PC-9 (cell line): Measurements from ENCODE around the gene CES5A. TPM values are rescaled to one million over a fixed set of nuclear protein-coding genes. Genes with fewer than 3 reads are reported as not detected.

ENCODE experiments used
- BruUV-seq: library from RNA; stranded (reverse); fragments of 400-500 nt; replicated peaks from 2 replicates; lab custom pipeline; 2021; lab: Mats Ljungman, UMichigan
- CTCF ChIA-PET: fragments of 300-600 bp; sonication (Branson Sonifier 250); formaldehyde crosslinking; loops from one replicate; lab custom pipeline; 2022; ENCODE audit warnings: antibody characterized with exemption; lab: Charles Lee
- POLR2A ChIA-PET: fragments of 300-600 bp; sonication (Branson Sonifier 250); formaldehyde crosslinking; loops from one replicate; lab custom pipeline; 2022; ENCODE audit warnings: antibody characterized with exemption; ENCODE audit not compliant: unreplicated experiment; lab: Charles Lee
- DNase-seq, 2 experiments: peaks; one replicate each; pipeline versions ENCODE4 v3.0.0 to v3.0.0-alpha.2; 2015 to 2022; ENCODE audit warnings: mixed read lengths in 1 of 2
- H2AFZ ChIP-seq: fragments of 200-600 bp; sonication (generic); 2 replicates; pipeline ENCODE4 v1.8.1; 2017; ENCODE audit warnings: antibody characterized with exemption
- H3F3A ChIP-seq: fragments of 200-600 bp; sonication (generic); 2 replicates; pipeline ENCODE4 v1.8.1; 2017; ENCODE audit warnings: antibody characterized with exemption, mild to moderate bottlenecking, low read depth; ENCODE audit not compliant: insufficient read depth
- H3K27ac ChIP-seq: fragments of 200-600 bp; sonication (generic); 2 replicates; pipeline ENCODE4 v1.6.1; 2016; ENCODE audit warnings: mixed run types
- H3K27me3 ChIP-seq: fragments of 200-600 bp; sonication (generic); 2 replicates; pipeline ENCODE4 v1.6.1; 2016; ENCODE audit warnings: low read depth, mixed run types; ENCODE audit not compliant: insufficient read depth
- H3K36me3 ChIP-seq: fragments of 200-600 bp; sonication (generic); 2 replicates; pipeline ENCODE4 v1.6.1; 2016; ENCODE audit warnings: low read depth, mixed run types
- H3K4me1 ChIP-seq: fragments of 200-600 bp; sonication (generic); replicated peaks from 2 replicates; pipeline ENCODE4 v1.6.1; 2016; ENCODE audit warnings: mixed run types; ENCODE audit not compliant: insufficient read depth
- H3K4me2 ChIP-seq: fragments of 200-600 bp; sonication (generic); 2 replicates; pipeline ENCODE4 v1.6.1; 2017; ENCODE audit warnings: mixed run types
- H3K4me3 ChIP-seq: fragments of 200-600 bp; sonication (generic); 2 replicates; pipeline ENCODE4 v1.6.1; 2016; ENCODE audit warnings: mixed run types
- H3K79me2 ChIP-seq: fragments of 200-600 bp; sonication (generic); 2 replicates; pipeline ENCODE4 v1.6.1; 2017; ENCODE audit warnings: low read depth, mixed run types
- H3K9me2 ChIP-seq: fragments of 200-600 bp; sonication (generic); 2 replicates; pipeline ENCODE4 v1.8.1; 2017; ENCODE audit warnings: mild to moderate bottlenecking; ENCODE audit not compliant: insufficient read depth
- H3K9me3 ChIP-seq: fragments of 200-600 bp; sonication (generic); 2 replicates; pipeline ENCODE4 v1.8.1; 2016; ENCODE audit warnings: low read depth; ENCODE audit not compliant: insufficient read depth
- H4K20me1 ChIP-seq: fragments of 200-600 bp; sonication (generic); 2 replicates; pipeline ENCODE4 v1.8.1; 2017; ENCODE audit not compliant: insufficient read depth
- EZH2 ChIP-seq: fragments of 200-600 bp; sonication (generic); IDR thresholded peaks from 2 replicates; pipeline ENCODE4 v1.8.0; 2017; ENCODE audit warnings: antibody characterized with exemption, low read depth
- intact Hi-C: fragments of 100-400 bp; cut with micrococcal nuclease; formaldehyde crosslinking; loops from one replicate; pipeline ENCODE4 v1.10.0; 2022; ENCODE audit not compliant: unreplicated experiment
- total RNA-seq: library from RNA; stranded (reverse); gene quantifications from 2 replicates; pipeline ENCODE4 v1.2.3, GENCODE V29; 2021
- TF ChIP-seq, protein P1 (sequence below): fragments of 200-600 bp; sonication (generic); conservative IDR thresholded peaks from 2 replicates; pipeline ENCODE4 v1.6.1; 2017; ENCODE audit warnings: mixed run types, antibody characterized with exemption, mild to moderate bottlenecking, moderate library complexity

CES5A gene
- total RNA-seq, 1 experiment from 2014 or later = not detected

DNA sequence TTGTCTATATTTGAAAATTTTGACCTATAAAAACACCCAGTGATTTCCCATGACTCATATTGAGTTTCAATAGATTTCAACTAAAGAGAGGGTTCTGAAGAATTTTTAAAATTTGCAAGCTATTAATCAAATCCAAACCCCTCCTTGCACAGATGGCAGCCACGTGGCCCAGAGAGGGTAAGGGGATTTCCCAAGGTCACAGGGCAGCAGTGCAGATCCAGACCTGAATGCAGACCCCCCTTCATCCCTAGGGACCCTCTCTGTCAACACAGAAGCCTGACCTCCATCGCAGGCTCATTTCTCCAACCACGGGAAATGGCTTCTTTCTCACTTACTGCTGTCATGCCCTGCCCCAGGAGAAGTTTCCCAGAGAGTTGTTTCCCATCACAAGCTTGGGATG lies 24.7 kb upstream of the CES5A start:
- H3K27me3 ChIP-seq = peaks cover 18% of the 10 kb centered on the region
- H4K20me1 ChIP-seq = no peaks in the 10 kb centered on the region
- H3K27ac ChIP-seq = no peak overlapping the region
- BruUV-seq = no TSS peak
- H3K79me2 ChIP-seq = no peaks in the 10 kb centered on the region
- H3K9me3 ChIP-seq = no peaks in the 10 kb centered on the region
- no peak for DNase-seq
- TF ChIP-seq, protein P1, sequence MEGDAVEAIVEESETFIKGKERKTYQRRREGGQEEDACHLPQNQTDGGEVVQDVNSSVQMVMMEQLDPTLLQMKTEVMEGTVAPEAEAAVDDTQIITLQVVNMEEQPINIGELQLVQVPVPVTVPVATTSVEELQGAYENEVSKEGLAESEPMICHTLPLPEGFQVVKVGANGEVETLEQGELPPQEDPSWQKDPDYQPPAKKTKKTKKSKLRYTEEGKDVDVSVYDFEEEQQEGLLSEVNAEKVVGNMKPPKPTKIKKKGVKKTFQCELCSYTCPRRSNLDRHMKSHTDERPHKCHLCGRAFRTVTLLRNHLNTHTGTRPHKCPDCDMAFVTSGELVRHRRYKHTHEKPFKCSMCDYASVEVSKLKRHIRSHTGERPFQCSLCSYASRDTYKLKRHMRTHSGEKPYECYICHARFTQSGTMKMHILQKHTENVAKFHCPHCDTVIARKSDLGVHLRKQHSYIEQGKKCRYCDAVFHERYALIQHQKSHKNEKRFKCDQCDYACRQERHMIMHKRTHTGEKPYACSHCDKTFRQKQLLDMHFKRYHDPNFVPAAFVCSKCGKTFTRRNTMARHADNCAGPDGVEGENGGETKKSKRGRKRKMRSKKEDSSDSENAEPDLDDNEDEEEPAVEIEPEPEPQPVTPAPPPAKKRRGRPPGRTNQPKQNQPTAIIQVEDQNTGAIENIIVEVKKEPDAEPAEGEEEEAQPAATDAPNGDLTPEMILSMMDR = no peak
- TF ChIP-seq EZH2 = no peak
- H3K9me2 ChIP-seq = no peaks in the 10 kb centered on the region
- CTCF ChIA-PET = no interaction called here
- intact Hi-C loops = no loop called here
- H3K4me3 ChIP-seq = no peak overlapping the region
- H2AFZ ChIP-seq = no peak overlapping the region
- H3K36me3 ChIP-seq = no peaks in the 10 kb centered on the region
- no peaks in the 10 kb centered on the region for H3K4me1 ChIP-seq
- no peak overlapping the region for H3K4me2 ChIP-seq
- no peaks in the 10 kb centered on the region for H3F3A ChIP-seq
- POLR2A ChIA-PET = no interaction called here

DNA sequence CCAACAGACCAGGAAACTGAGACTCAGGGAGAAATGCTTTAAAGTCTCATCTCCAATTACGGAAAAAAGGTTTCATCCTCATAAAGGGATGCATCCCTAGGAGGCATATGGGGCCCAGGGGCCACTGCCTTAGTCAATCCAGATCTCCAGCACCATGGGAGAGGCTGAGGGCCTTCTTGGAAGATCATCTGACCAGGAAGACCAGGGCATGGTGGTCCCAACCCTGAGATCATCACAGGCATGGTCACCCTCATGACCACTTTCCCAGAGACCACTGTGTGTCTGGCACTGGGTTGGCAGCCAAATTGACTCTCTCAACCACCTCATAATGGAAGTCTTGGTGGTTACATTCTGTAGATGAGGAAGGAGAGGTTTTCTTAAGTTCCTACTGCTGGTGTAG lies 23.4 kb upstream of the CES5A start:
- intact Hi-C loops = no loop called here
- BruUV-seq = no TSS peak
- Histone ChIP-seq H2AFZ (no peak overlapping the region), H3F3A (no peaks in the 10 kb centered on the region), H3K9me3 (peaks cover 3% of the 10 kb centered on the region; the same call in 1 of the 2 replicates), H3K27me3 (peaks cover 7% of the 10 kb centered on the region; the same call in 1 of the 2 replicates), H3K4me1 (no peaks in the 10 kb centered on the region), H4K20me1 (no peaks in the 10 kb centered on the region), H3K4me3 (no peak overlapping the region), H3K79me2 (no peaks in the 10 kb centered on the region), H3K36me3 (no peaks in the 10 kb centered on the region), H3K9me2 (no peaks in the 10 kb centered on the region), H3K27ac (no peak overlapping the region), H3K4me2 (no peak overlapping the region)
- TF ChIP-seq EZH2 = no peak
- ChIA-PET POLR2A (no interaction called here), CTCF (no interaction called here)
- no peak for DNase-seq

DNA sequence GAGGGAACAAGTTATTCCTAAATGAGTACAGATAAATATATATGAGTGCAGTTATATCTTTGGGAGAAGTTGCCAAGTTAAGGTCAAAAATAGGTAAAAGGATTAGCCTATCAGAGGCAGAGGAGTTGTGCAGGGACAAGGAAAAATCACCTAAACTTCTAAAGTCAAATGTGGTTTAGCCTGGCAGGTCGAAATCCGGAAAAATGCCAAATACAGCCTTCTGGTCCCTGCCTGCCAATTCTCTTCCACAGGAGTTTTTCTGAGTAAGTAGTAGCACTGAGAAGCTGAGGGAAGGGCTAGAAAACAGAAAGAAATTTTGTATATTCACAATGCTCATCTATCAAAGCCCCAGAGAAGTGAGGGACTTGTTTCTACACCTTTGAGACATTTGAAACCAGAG lies 17.6 kb upstream of the CES5A start:
- Histone ChIP-seq H3K4me1 (no peaks in the 10 kb centered on the region), H3K27ac (no peak overlapping the region), H3K79me2 (no peaks in the 10 kb centered on the region), H3K27me3 (0 out of 2 replicates have a peak, but pooled peaks cover 3% of the 10 kb centered on the region), H2AFZ (no peak overlapping the region), H4K20me1 (no peaks in the 10 kb centered on the region), H3K4me2 (no peak overlapping the region), H3K9me3 (peaks cover 9% of the 10 kb centered on the region; the same call in 1 of the 2 replicates), H3K36me3 (no peaks in the 10 kb centered on the region), H3K9me2 (no peaks in the 10 kb centered on the region), H3F3A (no peaks in the 10 kb centered on the region), H3K4me3 (no peak overlapping the region)
- no TSS peak for BruUV-seq
- ChIA-PET CTCF (no interaction called here), POLR2A (interaction anchor here (0.6 kb wide), 1 partner anchor 614 kb away, joined by 6 read pairs; no protein-coding TSS in a partner anchor)
- DNase-seq = no peak
- intact Hi-C loops = no loop called here
- TF ChIP-seq EZH2 = no peak

DNA sequence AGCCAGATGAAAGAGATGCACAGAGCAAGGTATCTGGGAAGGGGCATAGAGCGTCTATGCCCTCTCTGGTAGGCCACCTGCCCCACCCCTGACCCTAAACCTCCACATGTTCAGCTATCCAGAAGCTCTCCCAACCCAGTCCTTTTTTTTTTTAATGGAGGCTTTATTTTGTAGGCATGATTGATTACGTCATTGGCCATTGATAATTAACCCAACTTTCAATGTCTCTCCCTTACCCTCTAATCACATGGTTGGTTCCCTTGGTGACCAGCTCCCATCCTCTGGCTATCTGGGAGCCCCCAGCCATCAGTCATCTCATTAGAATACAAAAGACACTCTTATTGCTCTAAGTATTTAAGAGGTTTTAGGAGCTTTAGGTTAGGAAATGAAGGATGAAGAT lies 14.3 kb upstream of the CES5A start:
- BruUV-seq = no TSS peak
- Histone ChIP-seq H3K4me2 (no peak overlapping the region), H4K20me1 (no peaks in the 10 kb centered on the region), H2AFZ (no peak overlapping the region), H3K79me2 (no peaks in the 10 kb centered on the region), H3K4me3 (no peak overlapping the region), H3K9me3 (peaks cover 9% of the 10 kb centered on the region; the same call in 1 of the 2 replicates), H3K27ac (no peak overlapping the region), H3F3A (no peaks in the 10 kb centered on the region), H3K36me3 (no peaks in the 10 kb centered on the region), H3K27me3 (peaks cover 23% of the 10 kb centered on the region), H3K9me2 (no peaks in the 10 kb centered on the region), H3K4me1 (no peaks in the 10 kb centered on the region)
- POLR2A ChIA-PET = no interaction called here
- intact Hi-C loops = no loop called here
- DNase-seq = no peak
- CTCF ChIA-PET = no interaction called here
- TF ChIP-seq EZH2 = no peak
- TF ChIP-seq, protein P1 = no peak
